Peyer's patch (tissue), 4 donors: ENCODE measurements around the gene TAPT1. TPM values are rescaled to one million over a fixed set of nuclear protein-coding genes. Genes with fewer than 3 reads are reported as not detected.

Source experiments
- DNase-seq, 3 donors: peaks; one replicate each; pipeline ENCODE4 v3.0.0-alpha.2; 2017 to 2019
- H3K27ac ChIP-seq, 4 donors: fragments of 200-600 bp; sonication (generic); one replicate each; pipeline ENCODE4 v1.5.1; 2016 to 2019
- H3K27me3 ChIP-seq, 2 donors: fragments of 200-600 bp; sonication (generic); one replicate each; pipeline ENCODE4 v1.5.1; 2019
- H3K36me3 ChIP-seq, 3 donors: fragments of 200-600 bp; sonication (generic); one replicate each; pipeline ENCODE4 v1.5.1; 2016 to 2019
- H3K4me1 ChIP-seq, 4 donors: fragments of 200-600 bp; sonication (generic); one replicate each; pipeline ENCODE4 v1.5.1; 2016 to 2019
- H3K4me3 ChIP-seq, 4 donors: fragments of 200-600 bp; sonication (generic); 1 replicate in 3 of 4; 2 replicates in 1 of 4; pipeline ENCODE4 v1.5.1; 2016 to 2019; ENCODE audit warnings: mild to moderate bottlenecking in 1 of 4
- H3K9me3 ChIP-seq, 4 donors: fragments of 200-600 bp; sonication (generic); one replicate each; pipeline ENCODE4 v1.5.1; 2016 to 2019; ENCODE audit warnings: mild to moderate bottlenecking in 1 of 4
- CTCF ChIP-seq, 6 experiments: fragments of 450-650 bp in 4 of 6; fragments of 200-600 bp in 2 of 6; sonication (generic) in 1 of 6; IDR thresholded peaks; one replicate each; pipeline ENCODE4 v1.5.1; 2017 to 2019; ENCODE audit warnings: antibody characterized with exemption in 6 of 6, mild to moderate bottlenecking in 3 of 6, moderate library complexity in 1 of 6
- POLR2A ChIP-seq, 2 donors: fragments of 450-650 bp; IDR thresholded peaks; one replicate each; pipeline ENCODE4 v1.5.1; 2017; ENCODE audit warnings: antibody characterized with exemption in 2 of 2, mild to moderate bottlenecking in 2 of 2, moderate library complexity in 2 of 2
- total RNA-seq, 4 donors: library from RNA; depleted of rRNA; stranded (reverse); fragments of >200 nt; gene quantifications; one replicate each; pipeline ENCODE4 v1.1.0, GENCODE V29; 2016

The TAPT1 gene
- total RNA-seq, 4 donors from 2014 or later = 22.4 to 43.7 (median 33.7) TPM

- DNase-seq = no peak
- peaks cover 0 to 16% (median 0%) of the 10 kb centered on the region in 4 donors for H3K4me1 ChIP-seq
- peaks cover 0 to 21% (median 0%) of the 10 kb centered on the region in 3 donors for H3K36me3 ChIP-seq
- H3K4me3 ChIP-seq = no peak overlapping the region
- TF ChIP-seq CTCF (IDR thresholded peaks at IDR 0.05) = no peak
- no peak for TF ChIP-seq POLR2A (IDR thresholded peaks at IDR 0.05)
- H3K9me3 ChIP-seq = no peaks in the 10 kb centered on the region
- H3K27me3 ChIP-seq = no peaks in the 10 kb centered on the region
- no peak overlapping the region for H3K27ac ChIP-seq
Observed at GRCh38 chr4:16194214-16194613, 32.1 kb downstream of the TAPT1 start.

- H3K4me3 ChIP-seq = no peak overlapping the region
- peaks cover 0 to 30% (median 0%) of the 10 kb centered on the region in 3 donors for H3K36me3 ChIP-seq
- no peaks in the 10 kb centered on the region for H3K9me3 ChIP-seq
- H3K27ac ChIP-seq = peak overlapping the region in 2 of 4 donors; percentile 6 to 32
- H3K4me1 ChIP-seq = peaks cover 0 to 14% (median 0%) of the 10 kb centered on the region in 4 donors
- no peaks in the 10 kb centered on the region for H3K27me3 ChIP-seq
- no peak for TF ChIP-seq CTCF (IDR thresholded peaks at IDR 0.05)
- no peak for DNase-seq
Observed at GRCh38 chr4:16192631-16193518, 33.4 kb downstream of the TAPT1 start.

- peaks cover 0 to 9% (median 0%) of the 10 kb centered on the region in 4 donors for H3K4me1 ChIP-seq
- no peak for TF ChIP-seq POLR2A (IDR thresholded peaks at IDR 0.05)
- no peaks in the 10 kb centered on the region for H3K9me3 ChIP-seq
- H3K27me3 ChIP-seq = no peaks in the 10 kb centered on the region
- H3K27ac ChIP-seq = no peak overlapping the region
- H3K4me3 ChIP-seq = no peak overlapping the region
- DNase-seq = no peak
- peaks cover 0 to 30% (median 0%) of the 10 kb centered on the region in 3 donors for H3K36me3 ChIP-seq
Observed at GRCh38 chr4:16192057-16192456, 34.2 kb downstream of the TAPT1 start.

- Histone ChIP-seq H3K9me3 (no peaks in the 10 kb centered on the region), H3K36me3 (peaks cover 0 to 41% (median 0%) of the 10 kb centered on the region in 3 donors), H3K4me1 (no peaks in the 10 kb centered on the region), H3K27me3 (no peaks in the 10 kb centered on the region), H3K4me3 (no peak overlapping the region), H3K27ac (no peak overlapping the region)
- TF ChIP-seq CTCF (IDR thresholded peaks at IDR 0.05) (no peak), POLR2A (IDR thresholded peaks at IDR 0.05) (no peak)
- DNase-seq = no peak
Observed at GRCh38 chr4:16187455-16187854, 38.8 kb downstream of the TAPT1 start.

- no peak for DNase-seq
- no peaks in the 10 kb centered on the region for H3K27me3 ChIP-seq
- H3K27ac ChIP-seq = no peak overlapping the region
- peaks cover 0 to 41% (median 0%) of the 10 kb centered on the region in 3 donors for H3K36me3 ChIP-seq
- no peaks in the 10 kb centered on the region for H3K4me1 ChIP-seq
- no peaks in the 10 kb centered on the region for H3K9me3 ChIP-seq
- no peak overlapping the region for H3K4me3 ChIP-seq
- no peak for TF ChIP-seq POLR2A (IDR thresholded peaks at IDR 0.05)
Observed at GRCh38 chr4:16186986-16187385, 39.3 kb downstream of the TAPT1 start.

GRCh38 chr4:16183604-16184003 lies 42.7 kb downstream of the TAPT1 start:
- no peak for TF ChIP-seq CTCF (IDR thresholded peaks at IDR 0.05)
- TF ChIP-seq POLR2A (IDR thresholded peaks at IDR 0.05) = no peak
- no peak for DNase-seq
- Histone ChIP-seq H3K27me3 (no peaks in the 10 kb centered on the region), H3K36me3 (peaks cover 0 to 22% (median 0%) of the 10 kb centered on the region in 3 donors), H3K4me3 (no peak overlapping the region), H3K4me1 (no peaks in the 10 kb centered on the region), H3K9me3 (no peaks in the 10 kb centered on the region), H3K27ac (no peak overlapping the region)
